HepG2 (cell line): ENCODE results near the gene WDR5B. TPM values are rescaled to one million over a fixed set of nuclear protein-coding genes. Genes with fewer than 3 reads are reported as not detected.
A peak's percentile ranks its signal among the peaks of the same experiment; 100 is the strongest.

Experiments used
- ARID2 ChIP-seq: sonication (generic); formaldehyde crosslinking; IDR thresholded peaks from 2 replicates; pipeline ENCODE4 v1.8.1; 2022; ENCODE audit warnings: mild to moderate bottlenecking, missing genetic modification reagents, borderline replicate concordance
- CC2D1A ChIP-seq: sonication (generic); formaldehyde crosslinking; IDR thresholded peaks from 2 replicates; pipeline ENCODE4 v1.8.1; 2023; ENCODE audit warnings: mild to moderate bottlenecking, missing genetic modification reagents
- GATAD2A ChIP-seq: IDR thresholded peaks from 2 replicates; pipeline ENCODE4 v1.6.1; 2016
- HBP1 ChIP-seq: IDR thresholded peaks from 2 replicates; pipeline ENCODE4 v1.6.1; 2016; ENCODE audit warnings: low read depth, control low read depth
- KMT2A ChIP-seq: sonication (generic); formaldehyde crosslinking; IDR thresholded peaks from 2 replicates; pipeline ENCODE4 v1.4.0; 2020; ENCODE audit warnings: missing genetic modification reagents
- MAFK ChIP-seq, 2 experiments: IDR thresholded peaks in 1 of 2; conservative IDR thresholded peaks in 1 of 2; 2 replicates each; pipeline ENCODE4 v1.6.1; 2011; ENCODE audit warnings: improper control_type of control experiment in 2 of 2, low read length in 2 of 2
- PHF8 ChIP-seq: sonication (generic); formaldehyde crosslinking; IDR thresholded peaks from 2 replicates; pipeline ENCODE4 v1.5.0; 2020; ENCODE audit warnings: missing genetic modification reagents
- RXRA ChIP-seq: sonication (generic); formaldehyde crosslinking; IDR thresholded peaks from 2 replicates; pipeline ENCODE4 v1.5.1; 2020; ENCODE audit warnings: missing genetic modification reagents
- ZNF280D ChIP-seq: sonication (generic); formaldehyde crosslinking; IDR thresholded peaks from 2 replicates; pipeline ENCODE4 v1.5.1; 2020; ENCODE audit warnings: mild to moderate bottlenecking, missing genetic modification reagents
- ZNF816 ChIP-seq: sonication (generic); formaldehyde crosslinking; IDR thresholded peaks from 2 replicates; pipeline ENCODE4 v1.8.0; 2022; ENCODE audit warnings: missing genetic modification reagents, mild to moderate bottlenecking, borderline replicate concordance
- polyA plus RNA-seq, 8 experiments: library from polyadenylated mRNA; depleted of rRNA in 3 of 8; stranded (reverse) in 7 of 8; unstranded in 1 of 8; fragments of >200 nt; fragmentation: Illumina TruSeq in 4 of 8; extraction: Trizol in 4 of 8; gene quantifications; 2 replicates each; pipeline versions ENCODE4 v1.2.1 to v1.2.3, GENCODE V29; 2011 to 2016; ENCODE audit warnings: low read depth in 4 of 8, missing spikeins in 1 of 8, mixed read lengths in 1 of 8; ENCODE audit not compliant: insufficient read depth in 1 of 8
- total RNA-seq, 5 experiments: library from RNA; depleted of rRNA; stranded (reverse); fragments of >200 nt; fragmentation: Illumina TruSeq; extraction: Trizol; gene quantifications; 2 replicates each; pipeline ENCODE4 v1.2.3, GENCODE V29; 2016; ENCODE audit warnings: low read depth in 1 of 5
- TF ChIP-seq, protein P1 (sequence below), 2 experiments: sonication (generic) in 1 of 2; formaldehyde crosslinking in 1 of 2; IDR thresholded peaks; 2 replicates each; pipeline versions ENCODE4 v1.4.0 to v1.6.1; 2016 to 2020; ENCODE audit warnings: borderline replicate concordance in 1 of 2, low read depth in 1 of 2, mild to moderate bottlenecking in 1 of 2, missing genetic modification reagents in 1 of 2
- TF ChIP-seq, protein P2 (sequence below): sonication (generic); formaldehyde crosslinking; IDR thresholded peaks from 2 replicates; pipeline ENCODE4 v1.8.0; 2022; ENCODE audit warnings: missing genetic modification reagents, low read depth, mild to moderate bottlenecking, borderline replicate concordance
- TF ChIP-seq, protein P3 (sequence below): IDR thresholded peaks from 2 replicates; pipeline ENCODE4 v1.6.1; 2016; ENCODE audit warnings: missing biosample characterization, missing genetic modification reagents, low read depth
- TF ChIP-seq, protein P4 (sequence below): sonication (generic); formaldehyde crosslinking; IDR thresholded peaks from 2 replicates; pipeline ENCODE4 v1.5.0; 2020; ENCODE audit warnings: mild to moderate bottlenecking, missing genetic modification reagents, moderate library complexity

Gene WDR5B
- total and polyA plus RNA-seq, 2 of the 13 experiments (the other 11 are each of a cell fraction or from before 2014, with no cell fraction given): 2.5 to 3.6 TPM

- TF ChIP-seq CC2D1A (no peak), RXRA (peak; percentile 78), PHF8 (peak; percentile 78), ZNF280D (CRISPR knock-in tag) (peak; percentile 54; the same call in 1 of the 2 replicates), MAFK (conservative IDR thresholded peaks at IDR 0.05 in 1 of 2, IDR thresholded peaks at IDR 0.05 in 1 of 2; ENCODE audit: low read length in 2 of 2) (no peak), GATAD2A (CRISPR knock-in tag) (peak; percentile 77), ZNF816 (CRISPR knock-in tag) (no peak), HBP1 (CRISPR knock-in tag) (peak; percentile 81; the same call in 1 of the 2 replicates), ARID2 (CRISPR knock-in tag) (peak; percentile 96), KMT2A (CRISPR knock-in tag) (peak; percentile 98)
- TF ChIP-seq, protein P1, sequence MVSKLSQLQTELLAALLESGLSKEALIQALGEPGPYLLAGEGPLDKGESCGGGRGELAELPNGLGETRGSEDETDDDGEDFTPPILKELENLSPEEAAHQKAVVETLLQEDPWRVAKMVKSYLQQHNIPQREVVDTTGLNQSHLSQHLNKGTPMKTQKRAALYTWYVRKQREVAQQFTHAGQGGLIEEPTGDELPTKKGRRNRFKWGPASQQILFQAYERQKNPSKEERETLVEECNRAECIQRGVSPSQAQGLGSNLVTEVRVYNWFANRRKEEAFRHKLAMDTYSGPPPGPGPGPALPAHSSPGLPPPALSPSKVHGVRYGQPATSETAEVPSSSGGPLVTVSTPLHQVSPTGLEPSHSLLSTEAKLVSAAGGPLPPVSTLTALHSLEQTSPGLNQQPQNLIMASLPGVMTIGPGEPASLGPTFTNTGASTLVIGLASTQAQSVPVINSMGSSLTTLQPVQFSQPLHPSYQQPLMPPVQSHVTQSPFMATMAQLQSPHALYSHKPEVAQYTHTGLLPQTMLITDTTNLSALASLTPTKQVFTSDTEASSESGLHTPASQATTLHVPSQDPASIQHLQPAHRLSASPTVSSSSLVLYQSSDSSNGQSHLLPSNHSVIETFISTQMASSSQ (IDR thresholded peaks at IDR 0.05; ENCODE audit: low read depth): no peak
- TF ChIP-seq, protein P1 (CRISPR knock-in tag; IDR thresholded peaks at IDR 0.05; ENCODE audit: borderline replicate concordance): peak; percentile 81; the same call in 1 of the 2 replicates
- TF ChIP-seq, protein P2, sequence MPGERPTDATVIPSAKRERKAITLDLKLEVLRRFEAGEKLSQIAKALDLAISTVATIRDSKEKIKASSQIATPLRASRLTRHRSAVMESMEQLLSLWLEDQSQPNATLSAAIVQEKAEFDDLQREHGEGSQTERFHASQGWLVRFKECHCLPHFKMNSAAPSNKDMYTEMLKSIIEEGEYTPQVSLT: peak; percentile 91; the same call in 1 of the 2 replicates
- TF ChIP-seq, protein P3, sequence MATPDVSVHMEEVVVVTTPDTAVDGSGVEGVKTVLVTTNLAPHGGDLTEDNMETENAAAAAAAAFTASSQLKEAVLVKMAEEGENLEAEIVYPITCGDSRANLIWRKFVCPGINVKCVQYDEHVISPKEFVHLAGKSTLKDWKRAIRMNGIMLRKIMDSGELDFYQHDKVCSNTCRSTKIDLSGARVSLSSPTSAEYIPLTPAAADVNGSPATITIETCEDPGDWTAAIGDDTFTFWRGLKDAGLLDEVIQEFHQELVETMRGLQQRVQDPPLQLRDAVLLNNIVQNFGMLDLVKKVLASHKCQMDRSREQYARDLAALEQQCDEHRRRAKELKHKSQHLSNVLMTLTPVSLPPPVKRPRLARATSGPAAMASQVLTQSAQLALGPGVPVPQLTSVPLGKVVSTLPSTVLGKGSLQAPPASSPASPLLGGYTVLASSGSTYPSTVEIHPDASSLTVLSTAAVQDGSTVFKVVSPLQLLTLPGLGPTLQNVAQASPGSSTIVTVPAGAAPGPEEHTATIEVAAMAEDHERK (CRISPR knock-in tag): peak; percentile 88
- TF ChIP-seq, protein P4, sequence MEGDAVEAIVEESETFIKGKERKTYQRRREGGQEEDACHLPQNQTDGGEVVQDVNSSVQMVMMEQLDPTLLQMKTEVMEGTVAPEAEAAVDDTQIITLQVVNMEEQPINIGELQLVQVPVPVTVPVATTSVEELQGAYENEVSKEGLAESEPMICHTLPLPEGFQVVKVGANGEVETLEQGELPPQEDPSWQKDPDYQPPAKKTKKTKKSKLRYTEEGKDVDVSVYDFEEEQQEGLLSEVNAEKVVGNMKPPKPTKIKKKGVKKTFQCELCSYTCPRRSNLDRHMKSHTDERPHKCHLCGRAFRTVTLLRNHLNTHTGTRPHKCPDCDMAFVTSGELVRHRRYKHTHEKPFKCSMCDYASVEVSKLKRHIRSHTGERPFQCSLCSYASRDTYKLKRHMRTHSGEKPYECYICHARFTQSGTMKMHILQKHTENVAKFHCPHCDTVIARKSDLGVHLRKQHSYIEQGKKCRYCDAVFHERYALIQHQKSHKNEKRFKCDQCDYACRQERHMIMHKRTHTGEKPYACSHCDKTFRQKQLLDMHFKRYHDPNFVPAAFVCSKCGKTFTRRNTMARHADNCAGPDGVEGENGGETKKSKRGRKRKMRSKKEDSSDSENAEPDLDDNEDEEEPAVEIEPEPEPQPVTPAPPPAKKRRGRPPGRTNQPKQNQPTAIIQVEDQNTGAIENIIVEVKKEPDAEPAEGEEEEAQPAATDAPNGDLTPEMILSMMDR (CRISPR knock-in tag): peak; percentile 96
Observed at GRCh38 chr3:122383771-122384697, 31.8 kb downstream of the WDR5B start, which contains the start of gene FAM162A (continued).
